NCI-H524 (cell line): ENCODE data around the gene PLIN5.
"Not testable (repeated sequence)": the region's sequence is repeated elsewhere in the genome, so short reads cannot be mapped to it uniquely, and the experiment has no call there.

Experiments used
- DNase-seq, 2 experiments: peaks; one replicate each; lab custom pipeline; 2025; lab: John Stamatoyannopoulos, UW

Gene PLIN5

GRCh38 chr19:4568886-4569285 lies 33.9 kb upstream of the PLIN5 start:
- no peak for DNase-seq

GRCh38 chr19:4567584-4568071 lies 32.6 kb upstream of the PLIN5 start:
- peak; percentile 50 to 70 for DNase-seq

GRCh38 chr19:4566402-4567051 lies 31.5 kb upstream of the PLIN5 start:
- DNase-seq: peak; percentile 48 to 82

- not testable (repeated sequence) for DNase-seq
Observed at GRCh38 chr19:4563562-4563961, 28.5 kb upstream of the PLIN5 start.

GRCh38 chr19:4562085-4562484 lies 27.1 kb upstream of the PLIN5 start:
- DNase-seq: not testable (repeated sequence)

GRCh38 chr19:4559569-4559968 lies 24.5 kb upstream of the PLIN5 start, which contains the start of gene SEMA6B:
Gene SEMA6B, minus strand, starts transcription at chr19:4559684. Its CDS starts 1,227 bp downstream, at chr19:4558457.
- no peak for DNase-seq

GRCh38 chr19:4557971-4558941 lies 23.2 kb upstream of the PLIN5 start:
- DNase-seq: no peak

- DNase-seq: no peak
Observed at GRCh38 chr19:4557144-4557970, 22.3 kb upstream of the PLIN5 start.

- DNase-seq: no peak
Observed at GRCh38 chr19:4556597-4557127, 21.6 kb upstream of the PLIN5 start.

- DNase-seq: no peak
Observed at GRCh38 chr19:4555657-4556561, 20.9 kb upstream of the PLIN5 start.

GRCh38 chr19:4554717-4555116 lies 19.7 kb upstream of the PLIN5 start:
- DNase-seq: no peak

- DNase-seq: no peak
Observed at GRCh38 chr19:4553775-4554174, 18.8 kb upstream of the PLIN5 start.

- no peak for DNase-seq
Observed at GRCh38 chr19:4553092-4553695, 18.2 kb upstream of the PLIN5 start.

GRCh38 chr19:4552525-4552819 lies 17.4 kb upstream of the PLIN5 start:
- DNase-seq: no peak

- no peak for DNase-seq
Observed at GRCh38 chr19:4550479-4551050, 15.5 kb upstream of the PLIN5 start.

- no peak for DNase-seq
Observed at GRCh38 chr19:4550018-4550417, 15.0 kb upstream of the PLIN5 start.

GRCh38 chr19:4548238-4548584 lies 13.2 kb upstream of the PLIN5 start:
- DNase-seq: no peak

GRCh38 chr19:4547303-4548237 lies 12.5 kb upstream of the PLIN5 start:
- DNase-seq: no peak
